CD4-positive, alpha-beta T cell treated with Interleukin-6 at 100 ng/mL for 8 hours (primary cell): ENCODE data around the gene ZNF333.
"Not testable (repeated sequence)": the region's sequence is repeated elsewhere in the genome, so short reads cannot be mapped to it uniquely, and the experiment has no call there.

Experiments used
- DNase-seq: peaks from one replicate; pipeline ENCODE4 v3.0.0-alpha.2; 2020; ENCODE audit warnings: mixed read lengths, low spot score

The ZNF333 gene

DNA sequence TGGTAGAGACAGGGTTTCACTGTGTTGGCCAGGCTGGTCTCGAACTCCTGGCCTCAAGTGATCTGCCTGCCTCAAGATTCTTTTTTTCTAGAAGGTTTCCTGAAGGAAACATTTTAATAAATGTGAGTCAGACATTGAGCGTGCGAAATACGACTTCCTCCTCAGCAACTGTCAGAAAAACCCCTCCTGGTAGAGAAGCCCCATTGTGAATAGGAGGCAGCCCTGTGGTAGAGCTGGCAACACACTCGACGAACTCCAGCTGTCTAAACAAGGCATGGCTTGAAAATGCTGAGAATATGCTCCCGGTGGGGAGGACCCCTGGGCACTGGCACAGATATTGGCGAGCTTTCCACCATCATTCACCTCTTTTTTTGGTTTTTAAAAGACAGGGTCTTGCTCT lies 9.8 kb downstream of the ZNF333 start:
- no peak for DNase-seq

DNA sequence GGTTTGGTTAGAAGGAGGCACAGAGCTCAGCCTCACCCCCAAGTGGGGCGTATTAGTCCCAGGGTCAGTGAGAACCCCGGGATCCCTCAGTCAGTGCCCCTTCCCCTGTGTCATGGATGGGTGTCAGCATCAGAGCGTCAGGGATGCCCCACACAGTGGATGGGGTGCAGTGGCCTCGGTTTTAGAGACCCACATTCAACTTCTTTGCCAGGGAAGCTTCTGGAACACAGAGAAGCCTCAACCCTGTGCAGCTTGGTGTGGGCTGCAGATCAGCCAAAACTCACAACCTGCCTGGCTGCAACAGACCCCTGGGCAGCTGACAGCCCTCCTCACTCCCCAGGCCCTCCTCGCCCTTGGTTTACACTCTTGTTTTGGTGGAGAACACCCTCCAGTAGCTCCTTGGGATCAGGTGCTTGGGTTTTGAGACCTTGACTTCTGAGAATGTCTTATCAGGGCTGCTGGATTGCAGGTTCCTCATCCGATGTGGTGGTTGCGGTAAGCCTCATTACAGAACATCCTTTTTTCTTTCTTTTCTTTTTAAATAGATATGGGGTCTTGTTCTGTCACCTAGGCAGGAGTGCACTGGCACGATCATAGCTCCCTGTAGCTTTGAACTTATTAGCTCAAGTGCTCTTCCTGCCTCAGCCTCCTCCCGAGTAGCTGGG lies 11.0 kb downstream of the ZNF333 start:
- no peak for DNase-seq

DNA sequence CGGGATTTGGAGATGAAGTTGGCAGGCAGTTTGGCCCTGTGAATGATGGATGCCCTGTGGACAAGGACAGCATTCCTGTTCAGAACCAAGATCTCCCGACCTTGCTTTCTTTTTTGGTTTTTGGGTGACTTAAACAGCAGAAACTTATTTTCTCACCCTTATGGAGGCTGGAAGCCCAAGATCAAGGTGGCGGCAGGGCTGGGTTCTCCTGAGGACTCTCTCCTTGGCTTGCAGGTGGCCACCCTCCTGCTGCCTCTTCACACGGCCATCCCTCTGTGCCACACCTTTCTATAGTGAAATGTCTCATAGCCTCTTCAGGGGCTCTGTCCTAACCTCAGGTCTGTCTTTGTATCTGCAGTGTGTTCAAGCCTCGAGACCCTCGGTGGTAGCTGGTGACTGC lies 14.0 kb downstream of the ZNF333 start:
- no peak for DNase-seq

DNA sequence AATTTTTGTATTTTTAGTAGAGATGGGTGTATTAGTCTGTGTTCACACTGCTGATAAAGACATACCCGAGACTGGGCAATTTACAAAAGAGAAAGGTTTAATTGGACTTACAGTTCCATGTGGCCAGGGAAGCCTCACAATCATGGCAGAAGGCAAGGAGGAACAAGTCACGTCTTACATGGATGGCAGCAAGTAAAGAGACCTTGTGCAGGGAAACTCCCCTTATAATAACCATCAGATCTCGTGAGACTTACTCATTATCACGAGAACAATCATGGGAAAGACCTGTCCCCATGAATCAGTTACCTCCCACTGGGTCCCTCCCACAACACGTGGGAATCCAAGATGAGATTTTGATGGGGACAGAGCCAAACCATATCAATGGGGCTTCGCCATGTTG lies 14.6 kb downstream of the ZNF333 start:
- no peak for DNase-seq

DNA sequence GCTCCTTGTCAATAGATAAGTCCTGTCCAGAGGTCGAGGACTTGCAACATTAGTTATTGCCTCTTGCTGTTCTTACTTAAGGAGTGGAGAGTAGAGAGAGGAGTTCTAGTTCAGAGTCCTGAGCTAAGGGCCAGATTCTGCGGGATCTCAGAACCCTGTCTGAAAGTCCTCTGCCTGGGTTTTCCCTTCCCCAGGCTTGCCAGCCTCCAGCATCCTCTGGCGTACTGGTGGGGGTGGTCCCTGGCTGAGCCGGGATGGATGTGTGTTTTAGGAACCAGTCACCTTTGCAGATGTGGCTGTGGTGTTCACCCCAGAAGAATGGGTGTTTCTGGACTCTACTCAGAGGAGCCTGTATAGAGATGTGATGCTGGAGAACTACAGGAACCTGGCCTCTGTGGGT lies 26.0 kb downstream of the ZNF333 start:
- no peak for DNase-seq

DNA sequence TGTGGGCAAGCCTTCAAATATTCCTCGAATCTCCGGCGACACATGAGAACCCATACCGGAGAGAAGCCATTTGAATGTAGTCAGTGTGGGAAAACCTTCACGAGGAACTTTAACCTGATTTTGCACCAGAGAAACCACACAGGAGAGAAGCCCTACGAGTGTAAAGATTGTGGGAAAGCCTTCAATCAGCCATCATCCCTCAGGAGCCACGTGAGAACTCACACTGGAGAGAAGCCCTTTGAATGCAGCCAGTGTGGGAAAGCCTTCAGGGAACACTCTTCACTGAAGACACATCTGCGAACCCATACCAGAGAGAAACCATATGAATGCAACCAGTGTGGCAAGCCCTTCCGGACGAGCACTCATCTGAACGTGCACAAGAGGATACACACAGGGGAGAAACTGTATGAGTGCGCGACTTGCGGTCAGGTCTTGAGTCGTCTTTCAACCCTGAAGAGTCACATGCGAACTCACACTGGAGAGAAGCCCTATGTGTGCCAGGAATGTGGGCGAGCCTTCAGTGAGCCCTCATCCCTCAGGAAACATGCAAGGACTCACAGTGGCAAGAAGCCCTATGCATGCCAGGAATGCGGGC lies 28.8 kb downstream of the ZNF333 start:
- no peak for DNase-seq

DNA sequence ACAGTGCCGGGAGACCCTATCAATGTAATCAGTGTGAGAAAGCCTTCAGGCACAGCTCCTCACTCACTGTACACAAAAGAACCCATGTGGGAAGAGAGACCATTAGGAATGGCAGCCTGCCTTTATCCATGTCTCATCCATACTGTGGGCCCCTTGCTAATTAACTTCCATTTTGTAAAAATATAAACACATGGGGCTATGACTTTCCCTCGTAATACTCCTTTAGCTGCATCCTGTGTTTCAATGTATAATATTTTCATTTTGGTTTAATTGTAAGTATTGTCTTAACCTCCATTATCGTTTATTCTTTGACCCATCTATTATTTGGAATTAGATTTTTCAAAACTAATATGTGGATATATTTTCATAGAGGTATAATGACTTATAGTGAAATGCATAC lies 29.3 kb downstream of the ZNF333 start:
- DNase-seq: no peak

DNA sequence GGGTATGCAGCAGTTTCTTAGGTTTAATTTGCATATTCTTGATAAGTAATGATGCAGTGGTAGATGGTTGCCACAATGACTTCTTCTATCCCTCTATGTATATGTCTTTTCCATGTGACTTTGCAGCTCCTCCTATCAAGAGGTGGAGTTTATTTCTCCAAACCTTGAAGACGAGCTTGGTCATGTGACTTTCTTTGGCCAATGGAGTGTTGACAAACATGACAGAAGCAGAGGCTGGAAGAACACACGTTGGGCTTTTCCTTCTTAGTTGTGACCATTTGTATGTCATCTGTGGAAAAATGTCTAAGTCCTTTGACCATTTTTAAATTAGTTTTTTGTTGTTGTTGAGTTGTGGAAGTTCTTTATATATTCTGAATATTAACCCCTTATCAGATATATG lies 32.3 kb downstream of the ZNF333 start:
- DNase-seq: no peak

DNA sequence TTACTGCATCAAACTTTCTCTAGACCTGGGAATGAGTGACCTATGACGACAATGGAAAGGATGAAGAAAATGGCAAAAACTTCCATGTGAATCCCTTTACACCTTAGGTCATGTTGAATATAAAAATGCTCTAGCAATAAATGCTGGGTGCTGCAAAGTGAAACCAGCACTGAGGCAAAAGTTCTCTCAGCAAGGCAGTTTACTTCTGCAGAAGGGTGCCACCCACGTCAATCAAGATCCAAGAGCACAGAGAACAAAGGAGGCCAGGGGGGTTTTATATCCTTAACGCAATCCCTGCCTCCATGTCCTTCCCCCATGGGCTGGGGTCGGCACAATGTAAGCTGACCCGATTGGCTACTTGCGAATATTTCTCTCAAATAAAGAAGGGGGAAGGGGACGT lies 38.7 kb downstream of the ZNF333 start:
- no peak for DNase-seq

DNA sequence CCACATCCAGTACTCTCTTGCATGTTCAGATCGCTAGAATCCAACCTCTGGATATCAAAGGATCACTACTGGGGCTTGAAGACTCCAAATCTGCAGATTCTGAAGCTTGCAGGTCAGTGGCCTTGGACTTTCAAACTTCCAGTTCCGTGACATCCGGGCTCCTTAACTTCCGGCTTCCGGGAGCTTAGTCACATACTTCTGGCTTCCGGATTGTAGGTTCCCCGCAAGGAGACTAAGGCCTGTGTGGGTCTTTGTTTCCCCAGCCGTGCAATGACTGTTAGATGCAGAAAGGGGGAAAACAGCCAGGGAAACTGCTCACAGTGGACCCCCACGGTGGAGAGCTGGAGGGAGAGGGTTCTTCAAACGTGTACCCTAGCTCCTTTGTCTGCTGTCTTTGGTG lies 41.4 kb downstream of the ZNF333 start:
- no peak for DNase-seq

DNA sequence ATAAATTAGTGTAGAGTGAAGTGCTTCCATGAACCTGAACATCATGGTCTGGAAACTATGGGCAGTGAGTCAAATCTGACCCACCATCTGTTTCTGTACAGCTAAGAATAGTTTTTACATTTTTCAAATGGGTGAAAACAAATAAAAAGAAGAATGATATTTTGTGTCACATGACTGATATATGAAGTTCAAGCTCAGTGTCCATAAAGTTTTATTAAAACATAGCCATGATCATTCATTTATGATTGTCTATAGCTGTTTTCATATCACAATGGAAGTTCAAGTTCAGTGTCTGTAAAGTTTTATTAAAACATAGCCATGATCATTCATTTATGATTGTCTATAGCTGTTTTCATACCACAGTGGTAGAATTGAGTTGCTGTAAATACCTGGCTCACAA lies 42.7 kb downstream of the ZNF333 start:
- DNase-seq: no peak

DNA sequence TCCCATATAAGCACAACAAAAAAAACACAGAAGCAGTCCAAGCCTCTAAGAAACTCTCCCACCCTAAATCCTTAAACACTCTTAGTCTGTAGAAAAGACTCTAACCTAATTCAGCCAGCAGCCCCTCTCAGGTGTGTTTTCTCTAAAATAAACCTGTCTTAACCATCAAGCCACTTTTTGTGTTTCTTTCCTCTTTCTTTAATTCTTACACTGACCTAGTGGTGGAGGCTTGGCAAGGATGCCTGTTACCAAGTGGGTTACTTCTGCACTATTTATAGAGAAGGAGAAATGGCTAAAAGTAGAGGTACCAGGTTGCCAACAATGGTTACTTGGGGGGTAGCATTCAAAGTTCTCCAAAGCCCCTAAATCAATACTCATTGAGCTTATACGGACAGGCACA lies 43.7 kb downstream of the ZNF333 start:
- DNase-seq: no peak

DNA sequence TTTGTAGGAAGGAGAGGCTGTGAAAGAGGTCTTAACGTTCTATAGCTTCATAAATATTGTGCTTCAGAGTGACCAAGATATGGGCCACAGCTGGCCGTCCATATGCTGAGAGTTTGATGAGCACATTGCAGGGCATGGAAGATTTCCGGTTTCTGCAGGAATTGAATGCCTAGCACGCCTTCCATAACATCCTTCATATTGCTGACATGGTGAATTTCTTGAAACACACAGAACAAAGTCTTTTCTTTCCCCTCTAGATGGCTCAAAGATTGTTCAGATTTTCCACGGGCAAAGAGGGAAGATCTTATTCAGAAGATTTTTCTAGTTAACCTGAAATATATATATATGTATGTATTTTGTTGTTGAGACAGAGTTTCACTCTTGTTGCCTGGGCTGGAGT lies 46.1 kb downstream of the ZNF333 start:
- no peak for DNase-seq

DNA sequence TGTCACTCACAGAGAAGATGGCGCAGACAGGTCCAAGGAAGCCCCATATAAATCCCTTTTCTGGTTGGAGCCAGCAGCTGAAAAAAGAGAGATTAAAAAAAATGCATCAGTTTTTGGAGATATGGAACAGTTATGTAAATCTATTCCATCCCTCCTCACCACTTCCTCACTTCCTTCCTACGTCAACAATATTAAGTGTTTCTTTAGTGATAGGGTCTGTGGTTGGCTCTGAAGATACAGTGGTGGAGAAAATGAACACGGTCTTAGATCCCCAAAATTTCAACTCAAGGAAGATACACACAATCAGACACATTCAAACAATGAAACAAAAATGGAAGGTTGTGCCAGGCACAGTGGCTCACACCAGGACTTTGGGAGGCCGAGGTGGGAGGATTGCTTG lies 57.0 kb downstream of the ZNF333 start:
- DNase-seq: no peak

DNA sequence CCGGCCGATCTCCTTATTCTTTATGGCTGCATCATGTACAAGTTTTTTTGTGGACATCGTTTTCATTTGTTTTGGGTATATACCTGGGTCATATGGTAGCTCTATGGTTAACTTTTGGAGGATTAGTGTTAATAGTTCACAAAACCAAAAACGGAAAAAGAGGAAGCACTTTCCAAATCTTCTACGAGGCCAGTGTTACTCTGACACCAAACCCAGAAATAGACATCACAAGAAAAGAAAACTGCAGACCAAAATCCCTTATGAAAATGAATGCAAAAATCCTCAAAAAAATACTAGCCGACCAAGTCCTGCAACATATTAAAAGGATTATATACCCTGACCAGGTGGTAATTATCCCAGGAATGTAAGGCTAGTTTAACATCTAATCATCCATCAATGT lies 58.8 kb downstream of the ZNF333 start:
- no peak for DNase-seq

DNA sequence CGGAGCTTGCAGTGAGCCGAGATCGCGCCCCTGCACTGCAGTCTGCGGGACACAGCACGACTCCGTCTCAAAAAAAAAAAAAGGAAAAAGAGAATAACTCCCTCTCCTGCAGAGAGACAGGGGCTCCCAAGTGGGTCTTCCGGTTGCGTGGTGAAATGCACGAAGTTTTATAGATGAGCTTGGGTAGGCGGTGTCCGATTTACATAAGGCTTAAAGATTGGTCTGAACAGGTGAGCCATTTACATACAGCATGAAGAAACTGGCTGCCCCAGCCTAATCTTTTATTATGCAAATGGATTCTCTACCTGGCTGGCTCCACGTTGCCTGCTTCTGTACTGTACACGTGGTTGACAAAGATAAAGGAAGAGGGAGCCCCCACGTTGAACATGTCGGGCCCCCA lies 69.0 kb downstream of the ZNF333 start:
- no peak for DNase-seq

DNA sequence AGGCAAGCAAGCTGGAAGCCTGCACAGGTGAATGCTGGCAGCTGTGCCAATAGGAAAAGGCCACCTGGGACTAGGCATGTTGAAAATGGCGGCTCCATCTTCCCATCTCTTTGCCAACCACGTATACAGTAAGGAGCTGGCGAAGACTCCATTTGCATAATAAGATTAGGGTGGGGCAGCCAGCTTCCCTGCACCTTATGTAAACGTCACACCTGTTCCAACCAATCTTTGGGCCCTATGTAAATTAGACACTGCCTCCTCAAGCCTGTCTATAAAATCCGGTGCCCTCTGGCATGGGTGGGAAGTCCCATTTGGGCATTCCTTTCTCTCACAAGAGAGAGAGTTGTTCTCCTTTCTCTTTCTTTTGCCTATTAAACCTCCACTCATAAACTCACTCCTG lies 71.8 kb downstream of the ZNF333 start:
- no peak for DNase-seq

DNA sequence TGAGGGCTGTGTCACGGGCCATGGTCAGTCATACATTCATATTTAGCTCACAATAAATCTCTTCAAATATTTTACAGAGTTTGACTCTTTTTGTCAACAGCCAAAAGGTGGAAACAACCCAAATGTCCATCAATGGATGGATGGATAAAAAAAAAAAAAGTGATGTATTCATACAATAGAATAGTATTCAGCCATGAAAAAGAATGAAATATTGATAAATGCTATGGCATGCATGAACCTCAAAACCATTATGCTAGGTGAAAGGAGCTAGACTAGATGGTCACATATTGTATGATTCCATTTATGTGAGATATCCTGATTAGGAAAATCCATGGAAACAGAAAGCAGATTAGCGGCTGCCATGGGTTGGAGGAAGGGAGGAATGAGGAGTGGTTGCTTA lies 72.3 kb downstream of the ZNF333 start:
- no peak for DNase-seq

DNA sequence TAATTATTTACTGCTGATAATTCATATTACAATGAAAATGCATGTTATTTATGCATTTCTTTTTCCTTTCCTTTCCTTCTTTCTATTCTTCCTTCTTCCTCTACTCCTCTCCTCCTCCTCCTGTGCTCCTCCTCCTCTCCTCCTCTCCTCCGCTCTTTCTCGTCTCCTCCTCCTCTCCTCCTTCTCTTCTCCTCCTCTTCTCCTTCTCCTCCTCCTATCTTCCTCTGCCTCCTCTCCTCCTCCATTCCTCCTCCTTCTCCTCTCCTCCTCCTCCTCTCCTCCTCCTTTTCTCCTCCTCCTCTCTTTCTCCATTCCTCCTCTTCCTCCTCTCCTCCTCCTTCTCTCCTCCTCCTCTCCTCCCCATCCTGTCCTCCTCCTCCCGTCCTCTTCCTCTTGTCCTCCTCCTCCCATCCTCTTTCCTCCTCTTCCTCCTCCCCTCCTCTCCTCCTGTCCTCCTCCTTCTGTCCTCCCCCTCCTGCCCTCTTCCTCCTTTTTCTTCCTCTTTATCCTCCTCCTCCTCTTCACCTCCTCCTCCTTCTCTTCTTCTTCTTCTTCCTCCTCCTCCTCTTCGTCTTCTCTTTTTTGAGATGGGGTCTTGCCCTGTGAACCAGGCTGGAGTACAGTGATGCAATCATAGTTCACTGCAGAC lies 73.8 kb downstream of the ZNF333 start:
- no peak for DNase-seq

DNA sequence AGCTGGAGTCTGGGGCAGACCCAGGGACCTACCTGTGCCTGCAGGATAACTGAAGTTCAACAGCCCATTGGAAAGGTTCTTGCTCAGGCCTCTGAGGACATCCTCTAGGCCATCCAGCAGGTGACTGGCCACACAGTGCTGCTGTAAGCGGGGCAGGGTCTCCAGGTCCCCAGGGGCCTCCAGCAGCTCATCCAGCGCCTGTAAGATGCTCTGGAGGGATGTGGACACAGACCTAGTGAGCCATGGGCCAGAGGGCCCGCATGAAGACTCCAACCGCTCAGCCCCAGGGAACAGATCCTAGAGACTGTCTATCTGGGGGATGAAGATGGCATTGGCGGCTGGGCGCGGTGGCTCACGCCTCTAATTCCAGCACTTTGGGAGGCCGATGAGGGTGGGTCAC lies 74.6 kb downstream of the ZNF333 start:
- no peak for DNase-seq

DNA sequence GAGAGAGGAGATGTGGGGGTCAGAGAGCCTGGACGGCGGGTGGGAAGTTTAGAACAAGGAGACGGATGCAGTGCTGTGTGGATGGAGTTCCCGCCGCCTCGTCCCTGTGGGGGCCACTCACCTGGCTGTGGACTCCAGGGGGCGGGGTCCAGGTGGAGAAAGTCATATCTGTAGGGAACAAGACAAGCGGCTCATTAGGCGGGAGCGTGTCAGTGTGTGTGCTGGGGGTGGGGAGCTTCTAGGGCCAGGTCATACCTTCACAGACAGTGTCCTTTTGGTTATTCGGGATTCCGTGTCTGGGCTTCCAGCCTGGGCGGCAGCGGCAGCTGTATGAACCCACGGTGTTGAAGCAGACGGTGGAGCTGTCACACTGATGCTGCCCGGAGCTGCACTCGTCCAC lies 75.6 kb downstream of the ZNF333 start:
- DNase-seq: not testable (repeated sequence)

DNA sequence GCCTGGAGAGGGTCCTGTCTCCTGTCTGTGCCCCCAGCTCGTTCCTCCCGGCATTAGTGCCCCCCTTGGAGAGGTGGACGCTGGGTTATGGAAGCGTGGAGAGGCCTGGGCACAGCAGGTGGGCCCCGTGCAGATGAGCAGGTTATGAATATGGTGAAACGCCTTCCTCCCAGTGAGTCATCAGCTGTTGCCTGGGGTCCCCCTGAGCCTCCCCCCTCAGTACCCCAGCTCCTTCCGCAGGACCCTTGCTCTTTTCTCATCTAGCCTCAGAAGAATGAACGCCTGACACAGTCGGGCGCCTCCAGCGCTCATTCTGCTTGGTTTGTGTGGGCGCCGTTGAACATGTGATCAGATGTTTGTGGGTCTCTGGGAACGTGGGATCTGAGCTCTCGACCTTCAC lies 76.0 kb downstream of the ZNF333 start:
- not testable (repeated sequence) for DNase-seq

DNA sequence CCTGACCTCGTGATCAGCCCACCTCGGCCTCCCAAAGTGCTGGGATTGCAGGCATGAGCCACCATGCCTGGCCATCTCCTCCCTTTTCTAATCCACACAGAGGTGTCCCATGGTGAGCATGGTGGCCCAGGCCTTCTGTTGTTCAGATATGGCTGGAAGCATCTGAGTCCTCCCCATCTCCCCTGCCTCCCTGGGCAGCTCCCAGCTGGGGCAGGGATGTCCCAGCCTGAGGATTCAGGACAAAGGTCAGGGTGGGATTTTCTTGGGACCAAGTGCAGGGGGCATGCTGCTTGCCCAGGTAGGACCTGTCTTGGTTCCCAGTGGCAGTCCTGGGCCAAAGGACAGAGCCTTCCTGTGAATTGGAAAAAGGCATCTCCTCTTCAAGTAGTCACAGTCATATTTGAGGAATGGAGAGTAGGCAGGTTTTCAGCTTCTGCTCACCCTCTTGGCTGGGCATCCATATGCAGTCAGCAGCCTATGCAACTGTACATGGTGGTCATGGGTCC lies 77.7 kb downstream of the ZNF333 start:
- DNase-seq: no peak

DNA sequence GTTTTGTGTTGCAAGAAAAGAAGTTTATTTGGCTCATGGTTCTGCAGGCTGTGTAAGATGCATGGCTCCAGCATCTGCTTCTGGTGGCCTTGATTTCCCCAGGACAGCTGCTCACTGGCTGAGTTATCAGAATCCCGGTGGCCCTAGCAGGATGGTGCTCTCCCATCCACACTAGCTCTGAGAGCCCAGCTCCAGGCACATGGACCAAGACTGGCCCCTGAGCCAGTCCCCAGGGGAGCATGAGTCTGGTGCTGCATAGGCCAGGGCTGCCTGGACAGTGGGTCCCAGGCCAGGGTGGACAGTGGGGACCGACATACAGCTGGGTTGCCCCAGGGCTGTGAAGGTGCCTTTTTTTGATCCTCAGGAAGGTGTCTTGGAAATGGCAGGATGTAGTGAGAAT lies 78.2 kb downstream of the ZNF333 start:
- no peak for DNase-seq
